AG04449 (cell line): ENCODE results near the gene MB21D2.
"Not testable (repeated sequence)": the region's sequence is repeated elsewhere in the genome, so short reads cannot be mapped to it uniquely, and the experiment has no call there.

ENCODE experiments used
- CTCF ChIA-PET: fragments of 350-600 bp; formaldehyde crosslinking; extraction: SDS; loops from one replicate; lab custom pipeline; 2021; ENCODE audit warnings: antibody characterized with exemption; lab: Yijun Ruan, JAX
- POLR2A ChIA-PET: fragments of 400-600, 350-600 bp; formaldehyde crosslinking; extraction: SDS; loops from one replicate; lab custom pipeline; 2020; ENCODE audit warnings: antibody characterized with exemption, inconsistent platforms; lab: Yijun Ruan, JAX
- DNase-seq: peaks from one replicate; pipeline ENCODE4 v3.0.0-alpha.2; 2010; ENCODE audit warnings: low read depth, low spot score
- H3K4me3 ChIP-seq: 2 replicates; pipeline ENCODE4 v1.5.1; 2011; ENCODE audit warnings: low read depth, mild to moderate bottlenecking, control low read depth, low read length
- TF ChIP-seq, protein P1 (sequence below): IDR thresholded peaks from one replicate; pipeline ENCODE4 v1.5.1; 2011; ENCODE audit warnings: mild to moderate bottlenecking, moderate library complexity, low read length, control low read depth, inconsistent platforms; ENCODE audit not compliant: insufficient read depth; ENCODE audit errors: missing control alignments

Gene MB21D2, protein sequence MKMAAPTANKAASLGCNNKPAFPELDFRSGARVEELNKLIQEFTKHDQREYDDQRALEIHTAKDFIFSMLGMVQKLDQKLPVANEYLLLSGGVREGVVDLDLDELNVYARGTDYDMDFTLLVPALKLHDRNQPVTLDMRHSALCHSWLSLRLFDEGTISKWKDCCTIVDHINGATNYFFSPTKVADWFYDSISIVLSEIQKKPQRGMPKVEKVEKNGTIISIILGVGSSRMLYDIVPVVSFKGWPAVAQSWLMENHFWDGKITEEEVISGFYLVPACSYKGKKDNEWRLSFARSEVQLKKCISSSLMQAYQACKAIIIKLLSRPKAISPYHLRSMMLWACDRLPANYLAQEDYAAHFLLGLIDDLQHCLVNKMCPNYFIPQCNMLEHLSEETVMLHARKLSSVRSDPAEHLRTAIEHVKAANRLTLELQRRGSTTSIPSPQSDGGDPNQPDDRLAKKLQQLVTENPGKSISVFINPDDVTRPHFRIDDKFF

DNA sequence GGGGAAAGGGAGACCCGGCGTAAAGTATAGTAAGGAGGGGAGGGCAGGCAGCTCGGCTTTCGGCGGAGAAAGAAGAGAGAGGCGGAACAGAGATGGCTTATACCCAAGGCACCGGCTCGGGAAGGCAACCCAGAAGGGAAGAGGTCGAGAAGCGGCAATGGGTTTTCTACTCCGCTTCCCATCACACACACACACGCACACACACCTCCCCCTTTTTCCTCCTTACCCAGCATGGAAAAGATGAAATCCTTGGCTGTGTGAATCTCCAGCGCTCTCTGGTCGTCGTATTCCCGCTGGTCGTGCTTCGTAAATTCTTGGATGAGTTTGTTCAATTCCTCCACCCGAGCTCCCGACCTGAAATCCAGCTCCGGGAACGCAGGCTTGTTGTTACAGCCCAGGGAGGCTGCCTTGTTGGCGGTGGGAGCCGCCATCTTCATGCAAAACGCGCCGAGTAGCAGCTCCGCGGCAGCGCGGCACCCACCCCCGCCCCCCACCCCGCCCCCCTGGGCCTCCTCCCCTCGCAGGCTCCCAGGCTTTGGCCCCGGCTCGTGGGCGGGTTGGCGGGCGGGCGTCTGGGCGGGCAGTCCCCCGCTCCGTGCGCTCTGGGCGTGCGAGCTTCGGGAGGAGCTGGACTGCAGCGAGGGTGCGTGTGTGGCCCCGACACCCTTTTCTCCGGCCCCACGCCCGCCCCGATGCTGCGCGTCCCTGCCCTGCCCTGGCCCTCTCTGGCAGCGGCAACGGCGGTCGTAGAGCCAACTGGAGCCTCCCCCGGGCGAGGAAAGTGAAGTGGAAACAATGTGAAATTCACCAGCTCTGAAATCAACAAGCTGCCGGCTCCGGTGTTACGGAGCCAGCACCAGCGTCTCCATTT lies at the start of gene MB21D2:
Gene MB21D2 (minus strand): TSS at position 453 of the 871 bp plus-strand sequence. CDS start 16 bp downstream, at position 437.
- ChIA-PET CTCF (interaction anchor here (1.2 to 9.1 kb wide), 7 partner anchors 10 to 124 kb away, joined by 3 to 160 read pairs (median 4); no protein-coding TSS in a partner anchor), POLR2A (interaction anchor here (0.6 to 2.3 kb wide), 8 partner anchors 10 to 100 kb away, joined by 3 to 9 read pairs (median 4); no protein-coding TSS in a partner anchor)

DNA sequence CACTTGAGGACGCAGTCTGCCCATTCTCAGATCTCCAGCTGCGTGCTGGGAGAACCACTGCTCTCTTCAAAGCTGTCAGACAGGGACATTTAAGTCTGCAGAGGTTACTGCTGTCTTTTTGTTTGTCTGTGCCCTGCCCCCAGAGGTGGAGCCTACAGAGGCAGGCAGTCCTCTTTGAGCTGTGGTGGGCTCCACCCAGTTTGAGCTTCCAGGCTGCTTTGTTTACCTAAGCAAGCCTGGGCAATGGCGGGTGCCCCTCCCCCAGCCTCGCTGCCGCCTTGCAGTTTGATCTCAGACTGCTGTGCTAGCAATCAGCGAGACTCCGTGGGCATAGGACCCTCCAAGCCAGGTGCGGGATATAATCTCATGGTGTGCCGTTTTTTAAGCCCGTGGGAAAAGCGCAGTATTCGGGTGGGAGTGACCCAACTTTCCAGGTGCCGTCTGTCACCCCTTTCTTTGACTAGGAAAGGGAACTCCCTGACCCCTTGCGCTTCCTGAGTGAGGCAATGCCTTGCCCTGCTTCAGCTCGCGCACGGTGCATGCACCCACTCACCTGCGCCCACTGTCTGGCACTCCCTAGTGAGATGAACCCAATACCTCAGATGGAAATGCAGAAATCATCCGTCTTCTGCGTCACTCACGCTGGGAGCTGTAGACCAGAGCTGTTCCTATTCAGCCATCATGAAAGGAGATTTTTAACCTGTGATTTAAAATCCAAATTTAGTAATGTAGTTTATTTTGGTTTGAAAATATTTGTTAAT lies 47.5 kb upstream of the MB21D2 start:
- CTCF ChIA-PET, DNase-seq, H3K4me3 ChIP-seq, POLR2A ChIA-PET: not testable (repeated sequence)

More for the DNA sequence above, at the start of gene MB21D2:
- TF ChIP-seq, protein P1, sequence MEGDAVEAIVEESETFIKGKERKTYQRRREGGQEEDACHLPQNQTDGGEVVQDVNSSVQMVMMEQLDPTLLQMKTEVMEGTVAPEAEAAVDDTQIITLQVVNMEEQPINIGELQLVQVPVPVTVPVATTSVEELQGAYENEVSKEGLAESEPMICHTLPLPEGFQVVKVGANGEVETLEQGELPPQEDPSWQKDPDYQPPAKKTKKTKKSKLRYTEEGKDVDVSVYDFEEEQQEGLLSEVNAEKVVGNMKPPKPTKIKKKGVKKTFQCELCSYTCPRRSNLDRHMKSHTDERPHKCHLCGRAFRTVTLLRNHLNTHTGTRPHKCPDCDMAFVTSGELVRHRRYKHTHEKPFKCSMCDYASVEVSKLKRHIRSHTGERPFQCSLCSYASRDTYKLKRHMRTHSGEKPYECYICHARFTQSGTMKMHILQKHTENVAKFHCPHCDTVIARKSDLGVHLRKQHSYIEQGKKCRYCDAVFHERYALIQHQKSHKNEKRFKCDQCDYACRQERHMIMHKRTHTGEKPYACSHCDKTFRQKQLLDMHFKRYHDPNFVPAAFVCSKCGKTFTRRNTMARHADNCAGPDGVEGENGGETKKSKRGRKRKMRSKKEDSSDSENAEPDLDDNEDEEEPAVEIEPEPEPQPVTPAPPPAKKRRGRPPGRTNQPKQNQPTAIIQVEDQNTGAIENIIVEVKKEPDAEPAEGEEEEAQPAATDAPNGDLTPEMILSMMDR: no peak
- no peak for DNase-seq
- peak within 1 kb of the TSS; percentile 97 for H3K4me3 ChIP-seq

DNA sequence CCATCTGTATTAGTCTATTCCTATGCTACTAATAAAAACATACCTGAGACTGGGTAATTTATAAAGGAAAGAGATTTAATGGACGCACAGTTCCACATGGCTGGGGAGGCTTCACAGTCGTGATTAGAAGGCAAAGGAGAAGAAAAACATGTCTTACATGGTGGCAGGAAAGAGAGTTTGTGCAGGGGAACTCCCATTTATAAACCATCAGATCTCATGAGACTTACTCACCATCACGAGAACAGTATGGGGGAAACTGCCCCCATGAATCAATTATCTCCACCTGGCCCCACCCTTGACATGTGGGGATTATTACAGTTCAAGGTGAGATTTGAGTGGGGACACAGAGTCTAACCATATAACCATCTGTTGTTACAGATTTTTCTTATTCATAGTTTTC lies 42.1 kb upstream of the MB21D2 start:
- DNase-seq: no peak
- TF ChIP-seq, protein P1: no peak
- ChIA-PET POLR2A (no interaction called here), CTCF (interaction anchor here (0.9 kb wide), 1 partner anchor 81 kb away, joined by 3 read pairs; no protein-coding TSS in a partner anchor)
- H3K4me3 ChIP-seq: no peak overlapping the region

DNA sequence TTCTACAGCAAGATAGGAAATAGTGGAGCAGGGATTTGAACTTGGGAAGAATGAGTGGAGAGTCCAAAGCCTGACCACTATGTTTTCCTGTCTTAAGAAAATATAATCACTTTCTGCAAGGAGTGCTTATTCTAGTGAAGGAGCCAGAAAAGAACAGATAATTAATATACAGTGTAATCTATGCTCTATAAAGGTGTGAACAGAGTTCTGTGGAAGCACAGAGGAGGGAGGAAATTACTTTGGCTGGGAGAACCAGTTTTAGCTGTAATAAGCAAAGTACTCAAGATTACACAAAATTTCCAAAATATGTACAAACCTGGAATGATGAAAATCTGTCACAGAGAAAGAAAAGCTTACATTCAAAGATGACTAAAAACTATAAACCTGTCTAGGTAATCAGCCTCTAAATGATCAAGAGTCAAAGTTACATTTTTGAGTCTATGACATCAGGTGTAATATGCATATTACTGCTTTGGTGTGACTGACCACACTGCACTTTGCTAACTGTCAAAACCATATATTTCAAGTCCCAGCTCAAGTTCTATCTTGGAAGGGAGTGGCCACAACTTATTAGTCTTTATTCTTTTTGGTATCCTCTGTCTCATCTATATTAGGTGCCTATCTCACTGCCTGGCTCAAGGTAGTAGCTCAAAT lies 40.7 kb upstream of the MB21D2 start:
- POLR2A ChIA-PET: no interaction called here
- no peak overlapping the region for H3K4me3 ChIP-seq
- DNase-seq: no peak
- CTCF ChIA-PET: interaction anchor here (1.1 to 1.9 kb wide), 4 partner anchors 10 to 157 kb away, joined by 3 to 7 read pairs (median 4); no protein-coding TSS in a partner anchor
- TF ChIP-seq, protein P1: no peak

DNA sequence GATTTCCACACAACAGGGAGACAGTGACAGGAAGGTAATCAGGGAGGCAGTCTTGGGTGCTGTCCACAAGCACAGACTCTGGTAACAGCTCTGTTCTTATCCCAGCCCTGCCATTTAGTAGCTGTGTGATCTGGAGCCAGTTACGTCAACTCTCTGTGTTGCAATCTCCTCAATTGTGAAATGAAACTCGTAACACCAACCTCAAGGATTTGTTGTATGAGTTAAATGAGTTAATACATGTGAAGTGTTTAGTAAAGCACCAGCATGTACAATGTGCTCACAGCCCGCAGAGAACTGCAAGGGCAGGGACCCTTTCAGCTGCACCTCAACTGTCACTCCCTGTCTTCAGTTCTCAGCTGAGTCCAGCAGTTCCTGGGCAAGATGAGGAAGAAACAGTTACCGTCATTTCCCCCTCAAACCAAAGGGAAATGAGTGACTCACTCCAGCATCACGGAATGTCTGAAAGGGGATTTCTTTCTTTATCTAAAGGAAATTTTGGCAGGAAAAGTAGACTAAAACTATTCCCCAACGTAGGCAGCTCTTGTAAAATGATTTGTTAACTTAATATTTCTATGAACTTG lies 39.9 kb upstream of the MB21D2 start:
- POLR2A ChIA-PET: no interaction called here
- peak; percentile 65 for DNase-seq
- CTCF ChIA-PET: interaction anchor here (1.3 to 1.9 kb wide), 5 partner anchors 9 to 144 kb away, joined by 3 to 9 read pairs (median 6); no protein-coding TSS in a partner anchor
- TF ChIP-seq, protein P1: no peak
- H3K4me3 ChIP-seq: peak overlapping the region; percentile 38
